ENCODE measurements around the gene TM9SF3. TPM values are rescaled to one million over a fixed set of nuclear protein-coding genes. Genes with fewer than 3 reads are reported as not detected.
A peak's percentile ranks its signal among the peaks of the same experiment; 100 is the strongest.

TM9SF3 gene
- total RNA-seq, 4 donors from 2014 or later: 64.4 to 129 (median 95.8) TPM

- DNase-seq: no peak
- no peaks in the 10 kb centered on the region for H3K9me3 ChIP-seq
- peaks cover 0 to 23% (median 0%) of the 10 kb centered on the region in 4 donors for H3K4me1 ChIP-seq
- H3K4me3 ChIP-seq: no peak overlapping the region
- H3K27me3 ChIP-seq: no peaks in the 10 kb centered on the region
- no peak overlapping the region for H3K27ac ChIP-seq
- TF ChIP-seq CTCF (IDR thresholded peaks at IDR 0.05): no peak
- no peak for TF ChIP-seq POLR2A (IDR thresholded peaks at IDR 0.05)
- H3K36me3 ChIP-seq: no peaks in the 10 kb centered on the region
Observed at GRCh38 chr10:96598846-96599245, 12.0 kb upstream of the TM9SF3 start.

GRCh38 chr10:96596422-96597407 is 9.9 kb upstream of the TM9SF3 start:
- no peak for DNase-seq
- H3K4me1 ChIP-seq: peaks cover 0 to 23% (median 0%) of the 10 kb centered on the region in 4 donors
- no peaks in the 10 kb centered on the region for H3K36me3 ChIP-seq
- H3K27ac ChIP-seq: no peak overlapping the region
- no peak overlapping the region for H3K4me3 ChIP-seq
- TF ChIP-seq POLR2A (IDR thresholded peaks at IDR 0.05): no peak
- TF ChIP-seq CTCF (IDR thresholded peaks at IDR 0.05): no peak
- no peaks in the 10 kb centered on the region for H3K27me3 ChIP-seq
- no peaks in the 10 kb centered on the region for H3K9me3 ChIP-seq

GRCh38 chr10:96595741-96596140 is 8.9 kb upstream of the TM9SF3 start:
- Histone ChIP-seq H3K4me3 (no peak overlapping the region), H3K4me1 (peaks cover 0 to 23% (median 0%) of the 10 kb centered on the region in 4 donors), H3K27ac (no peak overlapping the region), H3K9me3 (no peaks in the 10 kb centered on the region), H3K27me3 (no peaks in the 10 kb centered on the region), H3K36me3 (no peaks in the 10 kb centered on the region)
- no peak for DNase-seq
- TF ChIP-seq CTCF (IDR thresholded peaks at IDR 0.05): no peak
- TF ChIP-seq POLR2A (IDR thresholded peaks at IDR 0.05): no peak

GRCh38 chr10:96591946-96592345 is 5.1 kb upstream of the TM9SF3 start:
- Histone ChIP-seq H3K36me3 (no peaks in the 10 kb centered on the region), H3K4me1 (peaks cover 0 to 35% (median 2%) of the 10 kb centered on the region in 4 donors), H3K4me3 (no peak overlapping the region), H3K27ac (no peak overlapping the region), H3K9me3 (no peaks in the 10 kb centered on the region), H3K27me3 (no peaks in the 10 kb centered on the region)
- DNase-seq: no peak
- no peak for TF ChIP-seq POLR2A (IDR thresholded peaks at IDR 0.05)
- TF ChIP-seq CTCF (IDR thresholded peaks at IDR 0.05): no peak

GRCh38 chr10:96588616-96589419 is 2.0 kb upstream of the TM9SF3 start:
- no peak overlapping the region for H3K4me3 ChIP-seq
- H3K27me3 ChIP-seq: no peaks in the 10 kb centered on the region
- H3K36me3 ChIP-seq: no peaks in the 10 kb centered on the region
- DNase-seq: no peak
- no peaks in the 10 kb centered on the region for H3K9me3 ChIP-seq
- no peak for TF ChIP-seq CTCF (IDR thresholded peaks at IDR 0.05)
- no peak for TF ChIP-seq POLR2A (IDR thresholded peaks at IDR 0.05)
- H3K4me1 ChIP-seq: peaks cover 0 to 36% (median 5%) of the 10 kb centered on the region in 4 donors
- H3K27ac ChIP-seq: peak overlapping the region in 2 of 4 donors; percentile 99 to 100
